ENCODE measurements around the gene TNRC18.

GRCh38 chr7:5450549-5451327, 27.1 kb upstream of the TNRC18 start:
- TF ChIP-seq POLR2A (IDR thresholded peaks at IDR 0.05; ENCODE audit: low read length) = no peak
- TF ChIP-seq GATA1 (IDR thresholded peaks at IDR 0.05; ENCODE audit: low read depth, low read length) = no peak
